Erythroblast (primary cell): Measurements from ENCODE around the gene ARCN1.

Experiments used
- GATA1 ChIP-seq: IDR thresholded peaks from 2 replicates; pipeline ENCODE4 v1.6.1; 2011; ENCODE audit warnings: low read depth, mild to moderate bottlenecking, control low read depth, low read length, moderate library complexity
- POLR2A ChIP-seq: IDR thresholded peaks from 2 replicates; pipeline ENCODE4 v1.6.1; 2011; ENCODE audit warnings: mild to moderate bottlenecking, low read length

GRCh38 chr11:118635237-118635591, 63.0 kb downstream of the ARCN1 start:
- TF ChIP-seq POLR2A, result no peak
- no peak for TF ChIP-seq GATA1
